ENCODE results near the gene MRPS9.

DNA sequence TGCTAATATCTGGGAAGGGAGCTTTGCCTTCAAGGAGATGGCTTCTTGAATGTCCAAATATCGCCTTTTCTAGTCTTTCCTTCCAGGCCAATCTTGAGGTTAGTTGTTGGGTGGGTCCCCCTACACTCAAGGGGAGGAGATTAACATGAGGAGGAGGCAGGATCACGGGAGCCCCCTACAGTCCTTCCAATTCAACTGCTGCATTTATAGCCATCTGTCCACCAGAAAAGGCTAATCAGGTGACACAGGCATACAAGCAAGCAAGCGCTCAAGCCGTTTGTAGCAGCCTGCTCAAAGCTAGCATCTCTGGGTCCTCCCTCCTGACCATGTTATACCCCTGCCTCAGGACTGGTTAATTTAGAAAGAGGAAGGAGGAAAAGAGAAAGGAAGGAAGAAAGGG, 87.6 kb downstream of the MRPS9 start:
- TF ChIP-seq, protein P1, sequence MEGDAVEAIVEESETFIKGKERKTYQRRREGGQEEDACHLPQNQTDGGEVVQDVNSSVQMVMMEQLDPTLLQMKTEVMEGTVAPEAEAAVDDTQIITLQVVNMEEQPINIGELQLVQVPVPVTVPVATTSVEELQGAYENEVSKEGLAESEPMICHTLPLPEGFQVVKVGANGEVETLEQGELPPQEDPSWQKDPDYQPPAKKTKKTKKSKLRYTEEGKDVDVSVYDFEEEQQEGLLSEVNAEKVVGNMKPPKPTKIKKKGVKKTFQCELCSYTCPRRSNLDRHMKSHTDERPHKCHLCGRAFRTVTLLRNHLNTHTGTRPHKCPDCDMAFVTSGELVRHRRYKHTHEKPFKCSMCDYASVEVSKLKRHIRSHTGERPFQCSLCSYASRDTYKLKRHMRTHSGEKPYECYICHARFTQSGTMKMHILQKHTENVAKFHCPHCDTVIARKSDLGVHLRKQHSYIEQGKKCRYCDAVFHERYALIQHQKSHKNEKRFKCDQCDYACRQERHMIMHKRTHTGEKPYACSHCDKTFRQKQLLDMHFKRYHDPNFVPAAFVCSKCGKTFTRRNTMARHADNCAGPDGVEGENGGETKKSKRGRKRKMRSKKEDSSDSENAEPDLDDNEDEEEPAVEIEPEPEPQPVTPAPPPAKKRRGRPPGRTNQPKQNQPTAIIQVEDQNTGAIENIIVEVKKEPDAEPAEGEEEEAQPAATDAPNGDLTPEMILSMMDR (IDR thresholded peaks at IDR 0.05), result no peak
- TF ChIP-seq POLR2A (IDR thresholded peaks at IDR 0.05) (no peak), POLR2AphosphoS5 (IDR thresholded peaks at IDR 0.05) (no peak), EP300 (IDR thresholded peaks at IDR 0.05) (no peak)
